Measurements from ENCODE around the gene STX19.

The STX19 gene

GRCh38 chr3:93988764-93989163 lies 39.6 kb downstream of the STX19 start:
- peak overlapping the region; percentile 56 to 84 (median 63) for H3K27ac Mint-ChIP-seq
- no peaks in the 10 kb centered on the region for H3K9me3 Mint-ChIP-seq
- no peak overlapping the region for H3K4me3 Mint-ChIP-seq
- peaks cover 13% of the 10 kb centered on the region for H3K4me1 Mint-ChIP-seq
- no peaks in the 10 kb centered on the region for H3K27me3 Mint-ChIP-seq (ENCODE audit: low read depth)
- TF ChIP-seq, protein P1, sequence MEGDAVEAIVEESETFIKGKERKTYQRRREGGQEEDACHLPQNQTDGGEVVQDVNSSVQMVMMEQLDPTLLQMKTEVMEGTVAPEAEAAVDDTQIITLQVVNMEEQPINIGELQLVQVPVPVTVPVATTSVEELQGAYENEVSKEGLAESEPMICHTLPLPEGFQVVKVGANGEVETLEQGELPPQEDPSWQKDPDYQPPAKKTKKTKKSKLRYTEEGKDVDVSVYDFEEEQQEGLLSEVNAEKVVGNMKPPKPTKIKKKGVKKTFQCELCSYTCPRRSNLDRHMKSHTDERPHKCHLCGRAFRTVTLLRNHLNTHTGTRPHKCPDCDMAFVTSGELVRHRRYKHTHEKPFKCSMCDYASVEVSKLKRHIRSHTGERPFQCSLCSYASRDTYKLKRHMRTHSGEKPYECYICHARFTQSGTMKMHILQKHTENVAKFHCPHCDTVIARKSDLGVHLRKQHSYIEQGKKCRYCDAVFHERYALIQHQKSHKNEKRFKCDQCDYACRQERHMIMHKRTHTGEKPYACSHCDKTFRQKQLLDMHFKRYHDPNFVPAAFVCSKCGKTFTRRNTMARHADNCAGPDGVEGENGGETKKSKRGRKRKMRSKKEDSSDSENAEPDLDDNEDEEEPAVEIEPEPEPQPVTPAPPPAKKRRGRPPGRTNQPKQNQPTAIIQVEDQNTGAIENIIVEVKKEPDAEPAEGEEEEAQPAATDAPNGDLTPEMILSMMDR (IDR thresholded peaks at IDR 0.05; ENCODE audit: unreplicated experiment in 3 of 3): no peak
- H3K36me3 Mint-ChIP-seq (ENCODE audit: low read depth): no peaks in the 10 kb centered on the region

GRCh38 chr3:93988283-93988682 lies 40.1 kb downstream of the STX19 start:
- Mint-ChIP-seq H3K27ac (peak overlapping the region; percentile 56 to 84 (median 63)), H3K4me3 (peak overlapping the region in 1 of 3 experiments; percentile 39), H3K9me3 (no peaks in the 10 kb centered on the region), H3K27me3 (ENCODE audit: low read depth) (no peaks in the 10 kb centered on the region), H3K4me1 (peaks cover 13% of the 10 kb centered on the region), H3K36me3 (ENCODE audit: low read depth) (no peaks in the 10 kb centered on the region)
- TF ChIP-seq, protein P1 (IDR thresholded peaks at IDR 0.05; ENCODE audit: unreplicated experiment in 3 of 3): no peak

- no peaks in the 10 kb centered on the region for H3K9me3 Mint-ChIP-seq
- TF ChIP-seq, protein P1 (IDR thresholded peaks at IDR 0.05; ENCODE audit: unreplicated experiment in 3 of 3): no peak
- H3K27me3 Mint-ChIP-seq (ENCODE audit: low read depth): no peaks in the 10 kb centered on the region
- H3K36me3 Mint-ChIP-seq (ENCODE audit: low read depth): no peaks in the 10 kb centered on the region
- peaks cover 35% of the 10 kb centered on the region for H3K4me1 Mint-ChIP-seq
- no peak overlapping the region for H3K4me3 Mint-ChIP-seq
- no peak overlapping the region for H3K27ac Mint-ChIP-seq
These were observed 43.8 kb downstream of the STX19 start for GRCh38 chr3:93984618-93985017.

GRCh38 chr3:93983408-93983807 lies 45.0 kb downstream of the STX19 start:
- Mint-ChIP-seq H3K9me3 (no peaks in the 10 kb centered on the region), H3K36me3 (ENCODE audit: low read depth) (no peaks in the 10 kb centered on the region), H3K27me3 (ENCODE audit: low read depth) (no peaks in the 10 kb centered on the region), H3K27ac (no peak overlapping the region), H3K4me1 (peaks cover 33% of the 10 kb centered on the region), H3K4me3 (no peak overlapping the region)
- TF ChIP-seq, protein P1 (IDR thresholded peaks at IDR 0.05; ENCODE audit: unreplicated experiment in 3 of 3): no peak

- TF ChIP-seq, protein P1 (IDR thresholded peaks at IDR 0.05; ENCODE audit: unreplicated experiment in 3 of 3): no peak
- H3K4me3 Mint-ChIP-seq: peak overlapping the region; percentile 89 to 93 (median 89)
- no peaks in the 10 kb centered on the region for H3K36me3 Mint-ChIP-seq (ENCODE audit: low read depth)
- no peaks in the 10 kb centered on the region for H3K9me3 Mint-ChIP-seq
- peaks cover 26% of the 10 kb centered on the region for H3K4me1 Mint-ChIP-seq
- H3K27me3 Mint-ChIP-seq (ENCODE audit: low read depth): no peaks in the 10 kb centered on the region
- H3K27ac Mint-ChIP-seq: peak overlapping the region in 1 of 3 experiments; percentile 22
These were observed 46.7 kb downstream of the STX19 start for GRCh38 chr3:93981649-93982048.

DNA sequence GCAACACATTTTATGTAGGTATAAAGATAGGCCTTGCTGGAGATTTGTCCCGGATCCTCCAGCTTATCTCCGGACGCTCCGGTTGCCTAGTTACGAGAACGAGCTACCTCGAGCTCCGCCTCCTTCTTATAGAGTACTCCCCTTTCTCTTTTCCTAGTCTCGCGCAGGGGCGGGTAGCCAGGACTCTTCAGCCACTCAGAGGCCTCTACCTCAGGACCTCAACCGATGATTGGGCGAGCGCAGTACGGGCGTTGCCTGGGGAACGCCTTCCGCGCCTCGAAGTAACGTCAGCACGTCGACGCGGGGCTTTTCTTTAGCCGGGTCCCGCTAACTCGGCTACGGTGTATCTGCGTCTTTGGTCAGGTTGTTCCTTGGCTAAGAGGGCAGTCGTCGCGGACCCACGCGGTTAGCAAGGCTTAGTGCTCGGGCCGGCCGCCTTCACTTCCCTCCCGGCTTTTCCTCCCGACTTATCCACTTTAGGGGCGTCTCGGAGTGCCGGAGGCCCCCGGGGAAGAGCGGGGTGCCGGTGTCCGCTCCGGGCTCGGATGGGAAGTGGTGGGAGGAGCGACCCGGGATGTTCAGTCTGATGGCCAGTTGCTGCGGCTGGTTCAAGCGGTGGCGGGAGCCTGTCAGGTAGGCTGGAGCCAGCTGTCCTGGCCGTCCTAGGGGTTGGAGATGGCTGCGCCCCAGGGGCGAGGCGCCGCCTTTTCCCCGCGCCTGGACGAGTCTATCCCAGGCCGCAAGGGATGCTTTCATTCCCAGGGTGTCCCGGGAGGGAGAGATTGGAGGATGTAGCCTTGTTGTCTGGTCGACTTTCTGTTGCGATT lies 48.3 kb downstream of the STX19 start, which contains the start of gene ARL13B:
Gene ARL13B, plus strand, starts transcription at position 306 of the 827 bp plus-strand sequence. Its CDS starts 269 bp downstream, at position 575.
- no peaks in the 10 kb centered on the region for H3K9me3 Mint-ChIP-seq
- peak within 1 kb of the TSS; percentile 89 to 93 (median 89) for H3K4me3 Mint-ChIP-seq
- no peaks in the 10 kb centered on the region for H3K27me3 Mint-ChIP-seq (ENCODE audit: low read depth)
- peak within 1 kb of the TSS; percentile 47 to 87 (median 74) for H3K27ac Mint-ChIP-seq
- TF ChIP-seq, protein P1 (IDR thresholded peaks at IDR 0.05; ENCODE audit: unreplicated experiment in 3 of 3): no peak
- H3K4me1 Mint-ChIP-seq: peaks cover 26% of the 10 kb centered on the region
- no peaks in the 10 kb centered on the region for H3K36me3 Mint-ChIP-seq (ENCODE audit: low read depth)
